SJCRH30 (cell line): ENCODE data around the gene PLXNA1. TPM values are rescaled to one million over a fixed set of nuclear protein-coding genes. Genes with fewer than 3 reads are reported as not detected.

Experiments used
- DNase-seq, 2 experiments: peaks; one replicate each; pipeline ENCODE4 v3.0.0-alpha.2; 2015 to 2020
- H3K27ac ChIP-seq: fragments of 250-450 bp; sonication (Bioruptor Pico); 2 replicates; pipeline ENCODE4 v1.5.1; 2020; ENCODE audit warnings: mild to moderate bottlenecking, moderate library complexity
- H3K27me3 ChIP-seq: fragments of 250-450 bp; sonication (Bioruptor Pico); 2 replicates; pipeline ENCODE4 v1.5.1; 2020; ENCODE audit warnings: mild to moderate bottlenecking, moderate library complexity
- H3K36me3 ChIP-seq: fragments of 250-450 bp; sonication (Bioruptor Pico); 2 replicates; pipeline ENCODE4 v1.5.1; 2020; ENCODE audit warnings: mild to moderate bottlenecking, moderate library complexity
- H3K4me1 ChIP-seq: fragments of 250-450 bp; sonication (Bioruptor Pico); 2 replicates; pipeline ENCODE4 v1.5.1; 2020; ENCODE audit warnings: mild to moderate bottlenecking, moderate library complexity
- H3K4me3 ChIP-seq: fragments of 250-450 bp; sonication (Bioruptor Pico); 2 replicates; pipeline ENCODE4 v1.5.1; 2020; ENCODE audit warnings: mild to moderate bottlenecking, moderate library complexity
- H3K9me3 ChIP-seq: fragments of 250-450 bp; sonication (Bioruptor Pico); replicated peaks from 2 replicates; pipeline ENCODE4 v1.5.1; 2020; ENCODE audit warnings: mild to moderate bottlenecking, moderate library complexity
- total RNA-seq: library from RNA; depleted of rRNA; stranded (reverse); fragments of >200 nt; shearing (Covaris generic); gene quantifications from 2 replicates; pipeline ENCODE4 v1.2.3, GENCODE V29; 2014

PLXNA1 gene
- total RNA-seq, 1 experiment from 2014 or later = 51.6 TPM

GRCh38 chr3:126945891-126946290 lies 37.0 kb upstream of the PLXNA1 start:
- Histone ChIP-seq H3K9me3 (no peaks in the 10 kb centered on the region), H3K27me3 (no peaks in the 10 kb centered on the region), H3K4me1 (no peaks in the 10 kb centered on the region), H3K36me3 (no peaks in the 10 kb centered on the region), H3K4me3 (no peak overlapping the region), H3K27ac (no peak overlapping the region)
- no peak for DNase-seq

GRCh38 chr3:126946405-126946804 lies 36.5 kb upstream of the PLXNA1 start:
- no peak overlapping the region for H3K27ac ChIP-seq
- no peak overlapping the region for H3K4me3 ChIP-seq
- DNase-seq = no peak
- H3K4me1 ChIP-seq = no peaks in the 10 kb centered on the region
- no peaks in the 10 kb centered on the region for H3K9me3 ChIP-seq
- no peaks in the 10 kb centered on the region for H3K36me3 ChIP-seq
- H3K27me3 ChIP-seq = no peaks in the 10 kb centered on the region

DNA sequence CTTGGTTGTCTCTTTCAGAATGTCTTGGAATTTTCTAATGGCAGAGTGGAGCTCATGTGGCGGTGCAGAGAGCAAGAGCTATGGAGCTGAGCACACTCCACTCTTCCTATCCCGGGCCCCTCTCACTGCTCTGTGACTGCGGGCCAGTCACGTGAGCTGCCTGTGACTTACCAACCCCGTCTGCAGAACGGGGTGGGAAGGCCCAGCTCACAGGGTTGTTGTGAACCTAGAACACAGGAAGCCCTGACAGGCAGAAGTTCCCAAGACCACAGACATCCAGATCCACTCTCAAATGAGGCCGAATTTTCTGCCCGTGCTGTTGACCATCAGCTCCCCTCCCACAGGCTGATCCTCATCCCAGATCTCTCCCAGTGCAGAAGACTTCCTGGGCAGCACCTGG lies 35.5 kb upstream of the PLXNA1 start:
- DNase-seq = no peak
- Histone ChIP-seq H3K36me3 (no peaks in the 10 kb centered on the region), H3K4me3 (no peak overlapping the region)

DNA sequence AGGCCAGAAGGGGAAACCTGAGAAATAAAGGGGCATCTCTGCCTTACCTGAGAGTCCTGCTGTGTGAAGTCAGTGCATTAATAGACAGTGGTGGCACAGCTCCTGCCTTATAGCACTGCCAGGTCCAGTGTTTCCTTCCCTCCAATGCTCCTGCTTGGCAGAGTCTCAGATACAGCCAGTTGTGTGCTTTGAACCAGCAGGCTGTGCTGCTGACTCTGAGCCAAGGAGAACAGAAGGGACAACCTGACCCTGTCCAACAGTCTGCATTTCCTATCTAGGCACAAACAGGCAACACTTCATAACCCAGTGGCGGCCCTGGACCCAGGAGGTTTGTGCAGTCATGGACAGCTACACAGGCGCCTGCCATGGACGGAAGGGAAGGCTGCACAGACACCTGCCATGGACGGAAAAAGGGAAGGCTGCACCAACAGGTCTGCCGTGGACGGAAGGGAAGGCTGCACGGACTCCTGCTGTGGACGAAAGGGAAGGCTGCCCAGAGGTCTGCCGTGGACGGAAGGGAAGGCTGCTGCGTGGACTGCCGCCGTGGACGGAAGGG lies 33.9 kb upstream of the PLXNA1 start:
- Histone ChIP-seq H3K36me3 (no peaks in the 10 kb centered on the region), H3K27ac (no peak overlapping the region), H3K9me3 (no peaks in the 10 kb centered on the region), H3K4me1 (no peaks in the 10 kb centered on the region), H3K27me3 (no peaks in the 10 kb centered on the region), H3K4me3 (no peak overlapping the region)
- DNase-seq = no peak

More for the DNA sequence above, 35.5 kb upstream of the PLXNA1 start:
- Histone ChIP-seq H3K27ac (no peak overlapping the region), H3K27me3 (no peaks in the 10 kb centered on the region), H3K9me3 (no peaks in the 10 kb centered on the region), H3K4me1 (no peaks in the 10 kb centered on the region)

GRCh38 chr3:126951561-126951960 lies 31.4 kb upstream of the PLXNA1 start:
- Histone ChIP-seq H3K36me3 (no peaks in the 10 kb centered on the region), H3K27ac (no peak overlapping the region), H3K4me1 (no peaks in the 10 kb centered on the region), H3K4me3 (no peak overlapping the region), H3K27me3 (no peaks in the 10 kb centered on the region), H3K9me3 (no peaks in the 10 kb centered on the region)
- DNase-seq = no peak

GRCh38 chr3:126952261-126952982 lies 30.5 kb upstream of the PLXNA1 start:
- Histone ChIP-seq H3K4me1 (no peaks in the 10 kb centered on the region), H3K4me3 (no peak overlapping the region), H3K27ac (no peak overlapping the region), H3K27me3 (no peaks in the 10 kb centered on the region), H3K9me3 (no peaks in the 10 kb centered on the region), H3K36me3 (no peaks in the 10 kb centered on the region)
- DNase-seq = no peak

GRCh38 chr3:126952983-126953660 lies 29.8 kb upstream of the PLXNA1 start:
- no peaks in the 10 kb centered on the region for H3K36me3 ChIP-seq
- H3K27me3 ChIP-seq = no peaks in the 10 kb centered on the region
- no peak overlapping the region for H3K4me3 ChIP-seq
- no peaks in the 10 kb centered on the region for H3K9me3 ChIP-seq
- no peak overlapping the region for H3K27ac ChIP-seq
- no peaks in the 10 kb centered on the region for H3K4me1 ChIP-seq
- DNase-seq = no peak

- Histone ChIP-seq H3K27me3 (no peaks in the 10 kb centered on the region), H3K36me3 (no peaks in the 10 kb centered on the region), H3K4me1 (no peaks in the 10 kb centered on the region), H3K27ac (no peak overlapping the region), H3K9me3 (no peaks in the 10 kb centered on the region), H3K4me3 (no peak overlapping the region)
- DNase-seq = no peak
Measured at GRCh38 chr3:126954141-126954842, 28.6 kb upstream of the PLXNA1 start.

DNA sequence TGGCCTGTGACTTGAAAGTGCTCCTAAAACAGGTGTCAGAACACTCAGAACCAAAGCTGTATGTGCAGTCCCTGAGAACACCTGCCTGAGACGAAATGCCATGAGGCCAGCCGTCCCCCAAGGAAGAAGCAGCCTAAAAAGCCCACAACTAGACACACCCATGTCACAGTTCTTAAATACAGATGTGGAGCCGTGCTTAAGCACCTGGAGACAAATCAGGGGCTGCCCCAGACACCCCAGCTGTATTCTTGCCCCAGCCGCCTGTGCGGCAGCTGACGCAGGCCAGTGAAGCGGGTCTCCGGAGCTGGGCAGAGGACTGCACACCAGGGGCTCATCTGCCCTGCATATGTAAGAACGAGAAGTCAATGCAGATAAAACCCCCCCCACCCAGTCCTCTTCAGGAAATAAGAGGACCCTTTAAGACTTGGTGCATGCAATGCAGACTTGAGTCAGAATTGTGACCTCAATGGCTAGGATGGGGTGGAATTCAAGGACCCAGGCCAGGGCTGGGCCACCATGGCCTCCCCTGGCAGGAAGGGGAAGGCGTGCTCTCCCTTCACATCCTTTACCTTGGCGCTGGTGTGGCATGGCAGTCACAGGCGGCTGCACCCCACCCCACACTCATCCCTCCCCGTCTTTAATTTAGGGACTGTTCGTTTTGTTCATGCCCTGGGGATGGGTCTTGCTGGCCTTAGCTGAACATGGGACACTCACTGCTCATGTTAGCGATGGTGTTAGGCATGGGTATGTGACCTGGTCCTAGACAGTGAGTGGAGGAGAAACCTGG lies 27.7 kb upstream of the PLXNA1 start:
- Histone ChIP-seq H3K9me3 (no peaks in the 10 kb centered on the region), H3K36me3 (no peaks in the 10 kb centered on the region), H3K27me3 (no peaks in the 10 kb centered on the region), H3K27ac (no peak overlapping the region), H3K4me3 (no peak overlapping the region), H3K4me1 (no peaks in the 10 kb centered on the region)
- no peak for DNase-seq

DNA sequence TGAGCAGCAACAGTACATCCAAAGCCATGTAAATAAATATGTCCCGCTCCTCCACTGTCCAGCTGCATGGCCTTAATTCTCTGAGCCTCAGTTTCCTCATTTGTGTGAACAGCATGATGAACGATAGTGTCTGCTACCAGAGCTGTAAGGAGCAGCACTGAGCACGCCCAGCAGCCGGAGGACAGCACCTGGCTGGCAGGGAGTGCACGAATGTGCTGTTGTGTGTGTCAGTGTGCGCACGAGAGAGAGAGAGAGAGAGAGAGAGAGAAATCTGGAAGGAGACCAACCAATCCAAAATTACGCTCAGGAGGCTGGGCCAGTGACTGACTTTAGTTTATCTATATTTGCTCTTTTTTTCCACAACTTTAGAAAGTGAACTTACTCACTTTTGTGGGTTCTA lies 26.6 kb upstream of the PLXNA1 start:
- no peaks in the 10 kb centered on the region for H3K9me3 ChIP-seq
- H3K4me1 ChIP-seq = no peaks in the 10 kb centered on the region
- H3K27ac ChIP-seq = no peak overlapping the region
- DNase-seq = no peak
- no peak overlapping the region for H3K4me3 ChIP-seq
- H3K27me3 ChIP-seq = no peaks in the 10 kb centered on the region
- no peaks in the 10 kb centered on the region for H3K36me3 ChIP-seq

DNA sequence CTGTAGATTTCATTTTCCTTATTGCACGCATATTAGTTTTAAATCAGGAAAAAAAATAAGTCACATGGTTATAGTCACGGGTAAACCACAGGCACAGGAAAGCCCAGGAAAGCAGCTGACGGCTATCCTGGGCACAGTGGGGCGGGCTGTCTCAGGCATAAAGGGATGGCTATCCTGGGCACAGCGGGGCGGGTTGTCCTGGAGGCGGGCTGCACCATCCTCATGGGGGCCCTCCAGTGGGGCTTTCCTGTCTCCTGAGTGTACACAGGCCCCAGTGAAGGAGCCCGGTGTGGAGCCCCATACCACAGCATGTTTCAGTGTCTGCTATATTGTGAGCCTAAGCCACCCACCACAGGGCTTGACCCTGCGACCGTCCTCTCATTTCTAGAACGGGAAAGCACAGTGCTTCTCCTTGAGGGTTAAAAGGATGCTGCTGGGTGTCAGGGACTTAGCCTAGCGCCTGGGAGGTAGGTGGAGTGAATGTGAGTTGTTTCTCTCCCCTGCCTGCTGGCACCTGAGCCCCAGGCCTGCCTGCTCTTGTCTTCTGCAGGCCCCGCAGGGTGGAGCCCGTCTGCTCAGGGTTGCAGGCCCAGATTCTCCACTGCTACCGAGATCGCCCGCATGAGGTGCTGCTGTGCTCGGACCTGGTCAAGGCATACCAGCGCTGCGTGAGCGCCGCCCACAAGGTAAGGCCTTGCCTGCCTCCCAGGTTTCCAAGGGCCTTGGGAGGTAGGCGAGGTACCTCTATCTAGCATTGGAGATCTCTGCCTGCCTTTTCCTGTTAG lies 25.9 kb upstream of the PLXNA1 start:
- no peak for DNase-seq
- Histone ChIP-seq H3K4me3 (no peak overlapping the region), H3K4me1 (no peaks in the 10 kb centered on the region), H3K9me3 (no peaks in the 10 kb centered on the region), H3K27ac (no peak overlapping the region), H3K36me3 (no peaks in the 10 kb centered on the region), H3K27me3 (no peaks in the 10 kb centered on the region)

GRCh38 chr3:126957776-126958637 lies 24.9 kb upstream of the PLXNA1 start:
- Histone ChIP-seq H3K9me3 (no peaks in the 10 kb centered on the region), H3K4me3 (no peak overlapping the region), H3K4me1 (no peaks in the 10 kb centered on the region), H3K36me3 (no peaks in the 10 kb centered on the region), H3K27ac (no peak overlapping the region), H3K27me3 (no peaks in the 10 kb centered on the region)
- DNase-seq = no peak

GRCh38 chr3:126958638-126959085 lies 24.3 kb upstream of the PLXNA1 start:
- no peaks in the 10 kb centered on the region for H3K27me3 ChIP-seq
- no peaks in the 10 kb centered on the region for H3K4me1 ChIP-seq
- no peak for DNase-seq
- no peak overlapping the region for H3K4me3 ChIP-seq
- no peak overlapping the region for H3K27ac ChIP-seq
- H3K9me3 ChIP-seq = no peaks in the 10 kb centered on the region
- no peaks in the 10 kb centered on the region for H3K36me3 ChIP-seq
